K562 (cell line): ENCODE data around the gene SEC63. TPM values are rescaled to one million over a fixed set of nuclear protein-coding genes. Genes with fewer than 3 reads are reported as not detected.

ENCODE experiments used
- ATAC-seq: fragments of 200-7000 bp; cut with Tn5 transposase; 3 replicates; pipeline ENCODE4 v1.9.1; 2020; ENCODE audit warnings: moderate library complexity
- BruUV-seq: library from RNA; stranded (reverse); fragments of 400-500 nt; replicated peaks from 2 replicates; lab custom pipeline; 2021; lab: Mats Ljungman, UMichigan
- CTCF ChIA-PET: fragments of 300-600 bp; formaldehyde crosslinking; extraction: SDS; loops from one replicate; lab custom pipeline; 2021; ENCODE audit warnings: low intra/inter-chr PET ratio; lab: Yijun Ruan, JAX
- POLR2A ChIA-PET: fragments of 300-600, 350-650 bp; sonication (Branson Sonifier 250); formaldehyde crosslinking; extraction: SDS; loops from one replicate; lab custom pipeline; 2021; ENCODE audit warnings: antibody characterized with exemption, inconsistent platforms; lab: Yijun Ruan, JAX
- DNase-seq, 4 experiments: peaks; one replicate each; pipeline versions ENCODE4 v3.0.0 to v3.0.0-alpha.2; 2011 to 2018; ENCODE audit warnings: low spot score in 3 of 4, mixed read lengths in 3 of 4; ENCODE audit errors: extremely low read depth in 1 of 4
- FAIRE-seq: peaks from 2 replicates; lab custom pipeline; 2011; peaks lifted over from hg19 to GRCh38; lab: Jason Lieb, UNC
- H2AFZ ChIP-seq: 2 replicates; pipeline ENCODE4 v1.6.0; 2011; ENCODE audit warnings: low read depth, low read length, control low read depth, inconsistent platforms
- H3K27ac ChIP-seq: fragments of 200-600 bp; 3 replicates; pipeline ENCODE4 v1.8.0; 2011; ENCODE audit warnings: low read depth, mild to moderate bottlenecking, control low read depth, inconsistent platforms, low read length, moderate library complexity, mixed read lengths; ENCODE audit errors: extremely low read depth
- H3K27me3 ChIP-seq, 2 experiments: fragments of 300-600 bp in 1 of 2; 2 replicates in 1 of 2; 3 replicates in 1 of 2; pipeline versions ENCODE4 v1.6.0 to v1.8.0; 2011; ENCODE audit warnings: inconsistent platforms in 2 of 2, low read length in 2 of 2, mild to moderate bottlenecking in 1 of 2, mixed read lengths in 1 of 2, moderate library complexity in 1 of 2; ENCODE audit not compliant: control insufficient read depth in 2 of 2, insufficient read depth in 2 of 2
- H3K36me3 ChIP-seq: fragments of 300-600 bp; 3 replicates; pipeline ENCODE4 v1.8.0; 2011; ENCODE audit warnings: mild to moderate bottlenecking, low read length, inconsistent platforms; ENCODE audit not compliant: control insufficient read depth, insufficient read depth
- H3K4me1 ChIP-seq, 2 experiments: fragments of 200-600 bp in 1 of 2; replicated peaks in 1 of 2; 2 replicates in 1 of 2; 3 replicates in 1 of 2; pipeline versions ENCODE4 v1.5.1 to v1.8.0; 2011; ENCODE audit warnings: inconsistent platforms in 2 of 2, low read length in 2 of 2, mild to moderate bottlenecking in 1 of 2, mixed read lengths in 1 of 2, moderate library complexity in 1 of 2; ENCODE audit not compliant: control insufficient read depth in 2 of 2, insufficient read depth in 2 of 2
- H3K4me2 ChIP-seq: 2 replicates; pipeline ENCODE4 v1.6.1; 2011; ENCODE audit warnings: low read length, control low read depth, inconsistent platforms, mixed read lengths; ENCODE audit not compliant: insufficient read depth
- H3K4me3 ChIP-seq: fragments of 200-600 bp; sonication (generic), shearing (Covaris generic); 2 replicates; pipeline ENCODE4 v1.5.1; 2016; ENCODE audit warnings: control low read depth, inconsistent platforms
- H3K79me2 ChIP-seq: fragments of 200-600 bp; 3 replicates; pipeline ENCODE4 v1.8.0; 2011; ENCODE audit warnings: low read length, inconsistent platforms; ENCODE audit not compliant: control insufficient read depth, insufficient read depth
- H3K9ac ChIP-seq, 2 experiments: 2 replicates each; pipeline versions ENCODE4 v1.6.0 to v1.6.1; 2011; ENCODE audit warnings: low read depth in 2 of 2, low read length in 2 of 2, control low read depth in 1 of 2, inconsistent platforms in 1 of 2, mild to moderate bottlenecking in 1 of 2, mixed read lengths in 1 of 2; ENCODE audit not compliant: insufficient read depth in 1 of 2
- H3K9me1 ChIP-seq: one replicate; pipeline ENCODE4 v1.6.0; 2011; ENCODE audit warnings: inconsistent platforms, mild to moderate bottlenecking, low read length, moderate library complexity; ENCODE audit not compliant: control insufficient read depth, insufficient read depth
- H3K9me3 ChIP-seq: replicated peaks from 2 replicates; pipeline ENCODE4 v1.5.1; 2011; ENCODE audit warnings: low read depth, low read length, inconsistent platforms; ENCODE audit not compliant: control insufficient read depth, insufficient read depth
- H4K20me1 ChIP-seq: replicated peaks from 2 replicates; pipeline ENCODE4 v1.6.1; 2011; ENCODE audit warnings: low read length, inconsistent platforms, mixed read lengths; ENCODE audit not compliant: control insufficient read depth, insufficient read depth
- FOSL1 ChIP-seq: fragments of 200-800 bp; sonication (Bioruptor generic); conservative IDR thresholded peaks from 2 replicates; pipeline ENCODE4 v1.6.1; 2016; ENCODE audit warnings: missing genetic modification characterization, missing compliant biosample characterization
- HDAC3 ChIP-seq: fragments of 450-650 bp; IDR thresholded peaks from 2 replicates; pipeline ENCODE4 v1.6.1; 2018; ENCODE audit warnings: borderline replicate concordance, mild to moderate bottlenecking, moderate library complexity; ENCODE audit not compliant: partially characterized antibody
- HMGN3 ChIP-seq: IDR thresholded peaks from 2 replicates; pipeline ENCODE4 v1.6.1; 2011; ENCODE audit warnings: borderline replicate concordance, low read depth, mild to moderate bottlenecking, mixed read lengths, low read length; ENCODE audit not compliant: insufficient read length; ENCODE audit errors: extremely low read depth
- KHSRP ChIP-seq: fragments of 450-650 bp; IDR thresholded peaks from 2 replicates; pipeline ENCODE4 v1.6.1; 2017
- MTA1 ChIP-seq: fragments of 450-650 bp; IDR thresholded peaks from 2 replicates; pipeline ENCODE4 v1.6.1; 2017; ENCODE audit warnings: borderline replicate concordance
- NEUROD1 ChIP-seq: fragments of 150-350 bp; IDR thresholded peaks from 2 replicates; pipeline ENCODE4 v1.6.1; 2014; ENCODE audit warnings: borderline replicate concordance, low read length, low read depth; ENCODE audit not compliant: partially characterized antibody
- PML ChIP-seq: IDR thresholded peaks from 2 replicates; pipeline ENCODE4 v1.6.1; 2012; ENCODE audit warnings: low read length, inconsistent platforms
- RBM22 ChIP-seq: fragments of 200-400 bp; formaldehyde crosslinking; IDR thresholded peaks from 2 replicates; pipeline ENCODE4 v1.6.1; 2018; ENCODE audit warnings: low read length, low read depth; ENCODE audit not compliant: poor library complexity, severe bottlenecking
- RCOR1 ChIP-seq, 2 experiments: IDR thresholded peaks; 2 replicates each; pipeline ENCODE4 v1.6.1; 2012; ENCODE audit warnings: low read depth in 2 of 2, low read length in 2 of 2, borderline replicate concordance in 1 of 2, improper control_type of control experiment in 1 of 2
- SMARCA5 ChIP-seq: fragments of 450-650 bp; IDR thresholded peaks from 2 replicates; pipeline ENCODE4 v1.6.1; 2016
- ZBTB7A ChIP-seq: IDR thresholded peaks from 2 replicates; pipeline ENCODE4 v1.6.1; 2011; ENCODE audit warnings: low read depth, mild to moderate bottlenecking, low read length, moderate library complexity, borderline replicate concordance; ENCODE audit not compliant: control insufficient read depth
- ZC3H4 ChIP-seq: sonication (generic); formaldehyde crosslinking; IDR thresholded peaks from 2 replicates; pipeline ENCODE4 v1.9.0; 2021; ENCODE audit warnings: missing genetic modification reagents, borderline replicate concordance
- ZNF263 ChIP-seq: sonication (generic); formaldehyde crosslinking; IDR thresholded peaks from 2 replicates; pipeline ENCODE4 v1.8.0; 2022; ENCODE audit warnings: mild to moderate bottlenecking, missing genetic modification reagents, borderline replicate concordance
- ZNF408 ChIP-seq: fragments of 250-450 bp; sonication (Bioruptor Pico); IDR thresholded peaks from 2 replicates; pipeline ENCODE4 v1.4.0; 2020; ENCODE audit warnings: low read depth, mild to moderate bottlenecking, moderate library complexity
- ZNF445 ChIP-seq: fragments of 250-450 bp; sonication (Bioruptor Pico); IDR thresholded peaks from 2 replicates; pipeline ENCODE4 v1.4.0; 2020; ENCODE audit warnings: low read depth, mild to moderate bottlenecking, moderate library complexity
- ZNF75A ChIP-seq: fragments of 450-650 bp; formaldehyde crosslinking; IDR thresholded peaks from 2 replicates; pipeline ENCODE4 v1.4.0; 2020; ENCODE audit warnings: mild to moderate bottlenecking
- WGBS: fragments of 100-300 bp; shearing (Covaris generic); methylation state at CpG from one replicate; pipeline ENCODE4 v1.1.6; 2016; ENCODE audit warnings: low coverage, mixed read lengths; ENCODE audit not compliant: insufficient coverage; ENCODE audit errors: missing lambda C conversion rate; 5-methylcytosine and 5-hydroxymethylcytosine counted together
- in situ Hi-C: fragments of 300-500 bp; cut with MboI; formaldehyde crosslinking; loops from 4 replicates; pipeline ENCODE4 v1.15.0; 2018; ENCODE audit warnings: inconsistent platforms, mixed read lengths
- intact Hi-C: fragments of 100-400 bp; cut with micrococcal nuclease; formaldehyde crosslinking; loops from 2 replicates; pipeline ENCODE4 v1.14.2; 2022
- polyA plus RNA-seq, 8 experiments: library from polyadenylated mRNA; depleted of rRNA in 4 of 8; stranded (reverse) in 5 of 8; unstranded in 3 of 8; fragments of >200 nt; fragmentation: Nextera tagmentation in 2 of 8; fragmentation: Illumina TruSeq in 1 of 8; extraction: Ambion mirVana in 2 of 8; extraction: Trizol in 1 of 8; gene quantifications; 2 replicates each; pipeline versions ENCODE4 v1.2.1 to v1.2.3, GENCODE V29; 2011 to 2014; ENCODE audit warnings: inconsistent platforms in 1 of 8, missing spikeins in 1 of 8
- total RNA-seq, 7 experiments: library from RNA; depleted of rRNA in 6 of 7; stranded (reverse); fragments of >200 nt in 6 of 7; fragmentation: Illumina TruSeq in 2 of 7; extraction: Trizol in 2 of 7; gene quantifications; 2 replicates each; pipeline versions ENCODE4 v1.2.1 to v1.2.3, GENCODE V29; 2011 to 2021; ENCODE audit warnings: low replicate concordance in 1 of 7
- TF ChIP-seq, protein P1 (sequence below): IDR thresholded peaks from 2 replicates; pipeline ENCODE4 v1.6.1; 2014; ENCODE audit warnings: antibody characterized with exemption
- TF ChIP-seq, protein P2 (sequence below): fragments of 450-650 bp; IDR thresholded peaks from 2 replicates; pipeline ENCODE4 v1.6.1; 2018; ENCODE audit not compliant: partially characterized antibody

The SEC63 gene
- total and polyA plus RNA-seq, 9 of the 15 experiments (the other 6 are each of a cell fraction or from before 2014, with no cell fraction given): 13.8 to 74.6 (median 28.4) TPM

DNA sequence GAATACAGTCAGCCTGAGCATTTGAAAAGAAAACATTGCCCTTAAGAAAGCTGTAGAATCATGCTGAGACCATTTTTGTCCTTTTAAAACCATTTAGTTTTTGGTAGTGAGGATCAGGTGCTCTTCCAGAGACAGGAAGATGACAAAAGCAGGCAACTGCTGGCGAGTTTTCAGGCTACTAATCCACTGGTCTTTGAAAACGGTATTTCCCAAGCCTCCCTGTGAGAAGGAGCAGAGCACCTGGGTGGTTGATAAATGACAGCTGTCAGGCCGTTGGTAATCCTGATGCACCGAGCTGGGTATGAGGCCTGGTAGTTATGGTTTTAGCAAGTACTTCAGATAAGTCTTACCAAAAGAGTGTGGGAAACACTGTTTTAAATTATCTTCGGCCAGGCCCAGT, 10.1 kb upstream of the SEC63 start (continued):
- TF ChIP-seq PML (no peak), ZNF445 (CRISPR knock-in tag) (no peak)
- TF ChIP-seq, protein P1, sequence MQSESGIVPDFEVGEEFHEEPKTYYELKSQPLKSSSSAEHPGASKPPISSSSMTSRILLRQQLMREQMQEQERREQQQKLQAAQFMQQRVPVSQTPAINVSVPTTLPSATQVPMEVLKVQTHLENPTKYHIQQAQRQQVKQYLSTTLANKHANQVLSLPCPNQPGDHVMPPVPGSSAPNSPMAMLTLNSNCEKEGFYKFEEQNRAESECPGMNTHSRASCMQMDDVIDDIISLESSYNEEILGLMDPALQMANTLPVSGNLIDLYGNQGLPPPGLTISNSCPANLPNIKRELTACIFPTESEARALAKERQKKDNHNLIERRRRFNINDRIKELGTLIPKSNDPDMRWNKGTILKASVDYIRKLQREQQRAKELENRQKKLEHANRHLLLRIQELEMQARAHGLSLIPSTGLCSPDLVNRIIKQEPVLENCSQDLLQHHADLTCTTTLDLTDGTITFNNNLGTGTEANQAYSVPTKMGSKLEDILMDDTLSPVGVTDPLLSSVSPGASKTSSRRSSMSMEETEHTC: no peak
- TF ChIP-seq, all 486 proteins: peak for 0

DNA sequence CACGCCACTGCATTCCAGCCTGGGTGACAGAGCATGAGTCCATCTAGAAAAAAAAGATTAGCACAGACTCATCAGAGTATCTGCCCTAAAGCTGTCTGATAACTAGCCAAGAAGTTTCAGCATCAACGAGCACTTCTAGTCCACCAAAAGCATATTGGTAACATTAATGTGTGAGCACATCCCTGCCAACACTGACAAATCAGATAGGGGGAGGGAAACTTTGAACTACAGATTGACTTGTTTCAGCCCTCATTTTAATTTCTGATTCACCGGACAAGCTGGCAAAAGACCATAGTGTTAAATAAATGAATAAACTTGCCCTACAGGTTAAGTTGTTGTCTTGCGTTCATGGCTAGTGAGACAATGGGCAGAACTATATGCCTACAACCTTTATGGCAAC, 7.7 kb upstream of the SEC63 start:
- intact Hi-C loops (loop anchor here (10.0 kb wide), 1 partner anchor 291 kb away; no protein-coding TSS in a partner anchor), in situ Hi-C loops (no loop called here)
- no peaks in the 10 kb centered on the region for H3K27me3 ChIP-seq
- FAIRE-seq: no peak
- H3K4me3 ChIP-seq: no peak overlapping the region
- POLR2A ChIA-PET: interaction anchor here (1.2 to 1.4 kb wide), 2 partner anchors 8 kb away, joined by 4 read pairs; partner anchors contain the start of gene SEC63
- no peaks in the 10 kb centered on the region for H3K36me3 ChIP-seq
- no peak overlapping the region for H3K27ac ChIP-seq
- no peak overlapping the region for H3K4me2 ChIP-seq
- no peaks in the 10 kb centered on the region for H3K9me1 ChIP-seq
- H3K4me1 ChIP-seq: peaks cover 0 to 8% of the 10 kb centered on the region in 2 experiments; a peak in 3 of 5 replicates
- ATAC-seq: no peak
- no peaks in the 10 kb centered on the region for H3K9me3 ChIP-seq
- no TSS peak for BruUV-seq
- CTCF ChIA-PET: no interaction called here
- peak overlapping the region; percentile 14 for H2AFZ ChIP-seq
- 79% methylated on average over 3 of the region's 4 CpGs for WGBS
- no peak overlapping the region for H3K9ac ChIP-seq
- H4K20me1 ChIP-seq: no peaks in the 10 kb centered on the region
- DNase-seq: no peak
- H3K79me2 ChIP-seq: no peaks in the 10 kb centered on the region
- TF ChIP-seq ZNF408 (CRISPR knock-in tag) (no peak), KHSRP (no peak), HMGN3 (no peak), NEUROD1 (no peak), FOSL1 (tag) (no peak), HDAC3 (no peak), ZC3H4 (CRISPR knock-in tag) (no peak), SMARCA5 (no peak), RBM22 (no peak), RCOR1 (IDR thresholded peaks at IDR 0.05; ENCODE audit: borderline replicate concordance in 1 of 2, low read depth in 2 of 2, low read length in 2 of 2) (no peak), ZBTB7A (no peak), ZNF75A (CRISPR knock-in tag) (no peak), MTA1 (no peak), ZNF263 (no peak)
- TF ChIP-seq, protein P2, sequence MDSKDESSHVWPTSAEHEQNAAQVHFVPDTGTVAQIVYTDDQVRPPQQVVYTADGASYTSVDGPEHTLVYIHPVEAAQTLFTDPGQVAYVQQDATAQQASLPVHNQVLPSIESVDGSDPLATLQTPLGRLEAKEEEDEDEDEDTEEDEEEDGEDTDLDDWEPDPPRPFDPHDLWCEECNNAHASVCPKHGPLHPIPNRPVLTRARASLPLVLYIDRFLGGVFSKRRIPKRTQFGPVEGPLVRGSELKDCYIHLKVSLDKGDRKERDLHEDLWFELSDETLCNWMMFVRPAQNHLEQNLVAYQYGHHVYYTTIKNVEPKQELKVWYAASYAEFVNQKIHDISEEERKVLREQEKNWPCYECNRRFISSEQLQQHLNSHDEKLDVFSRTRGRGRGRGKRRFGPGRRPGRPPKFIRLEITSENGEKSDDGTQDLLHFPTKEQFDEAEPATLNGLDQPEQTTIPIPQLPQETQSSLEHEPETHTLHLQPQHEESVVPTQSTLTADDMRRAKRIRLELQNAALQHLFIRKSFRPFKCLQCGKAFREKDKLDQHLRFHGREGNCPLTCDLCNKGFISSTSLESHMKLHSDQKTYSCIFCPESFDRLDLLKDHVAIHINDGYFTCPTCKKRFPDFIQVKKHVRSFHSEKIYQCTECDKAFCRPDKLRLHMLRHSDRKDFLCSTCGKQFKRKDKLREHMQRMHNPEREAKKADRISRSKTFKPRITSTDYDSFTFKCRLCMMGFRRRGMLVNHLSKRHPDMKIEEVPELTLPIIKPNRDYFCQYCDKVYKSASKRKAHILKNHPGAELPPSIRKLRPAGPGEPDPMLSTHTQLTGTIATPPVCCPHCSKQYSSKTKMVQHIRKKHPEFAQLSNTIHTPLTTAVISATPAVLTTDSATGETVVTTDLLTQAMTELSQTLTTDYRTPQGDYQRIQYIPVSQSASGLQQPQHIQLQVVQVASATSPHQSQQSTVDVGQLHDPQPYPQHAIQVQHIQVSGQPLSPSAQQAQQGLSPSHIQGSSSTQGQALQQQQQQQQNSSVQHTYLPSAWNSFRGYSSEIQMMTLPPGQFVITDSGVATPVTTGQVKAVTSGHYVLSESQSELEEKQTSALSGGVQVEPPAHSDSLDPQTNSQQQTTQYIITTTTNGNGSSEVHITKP: no peak
